ENCODE data around the gene USP9Y.

- no peak for TF ChIP-seq CTCF (conservative IDR thresholded peaks at IDR 0.05; ENCODE audit: low read depth, low read length)
- no peak for TF ChIP-seq EZH2 (IDR thresholded peaks at IDR 0.05; ENCODE audit: borderline replicate concordance, low read depth, low read length, poor library complexity, severe bottlenecking)
These were observed 125.8 kb downstream of the USP9Y start for GRCh38 chrY:12826791-12827190.
